Dermis microvascular lymphatic vessel endothelial cell (primary cell): Measurements from ENCODE around the gene COQ10A. TPM values are rescaled to one million over a fixed set of nuclear protein-coding genes. Genes with fewer than 3 reads are reported as not detected.
A peak's percentile ranks its signal among the peaks of the same experiment; 100 is the strongest.
"Not testable (repeated sequence)": the region's sequence is repeated elsewhere in the genome, so short reads cannot be mapped to it uniquely, and the experiment has no call there.

Source experiments
- DNase-seq, 2 donors: peaks; one replicate each; pipeline versions ENCODE4 v3.0.0 to v3.0.0-alpha.2; 2010; ENCODE audit warnings: low read depth in 2 of 2
- total RNA-seq: library from RNA; depleted of rRNA; stranded (reverse); fragments of >200 nt; gene quantifications from 2 replicates; pipeline ENCODE4 v1.2.1, GENCODE V29; 2014

The COQ10A gene
- total RNA-seq, 1 donor from 2014 or later, result 6.0 TPM

GRCh38 chr12:56242986-56243385 is 23.8 kb upstream of the COQ10A start:
- no peak for DNase-seq

GRCh38 chr12:56243731-56244181 is 23.0 kb upstream of the COQ10A start:
- DNase-seq, result no peak

DNA sequence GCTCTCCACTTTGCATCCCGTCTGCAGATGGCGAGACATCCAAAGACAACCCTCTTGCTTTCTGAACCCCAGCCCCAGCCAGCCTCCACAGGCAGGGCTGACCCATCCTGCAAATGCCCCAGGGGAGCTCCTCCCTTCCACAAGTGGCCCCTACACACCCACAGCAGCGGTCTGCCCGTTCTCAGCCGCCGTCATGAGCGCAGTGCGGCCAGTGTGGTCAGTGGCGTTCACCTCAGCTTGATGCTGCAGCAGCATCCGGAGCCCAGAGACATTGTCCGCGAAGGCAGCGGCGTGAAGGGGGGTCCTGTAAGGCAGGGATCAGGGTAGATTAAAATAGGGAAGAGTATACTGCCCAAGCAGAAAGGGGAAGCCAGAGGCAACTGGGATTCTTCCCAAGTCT is 22.2 kb upstream of the COQ10A start:
- DNase-seq, result no peak

GRCh38 chr12:56247923-56248322 is 18.8 kb upstream of the COQ10A start:
- no peak for DNase-seq

DNA sequence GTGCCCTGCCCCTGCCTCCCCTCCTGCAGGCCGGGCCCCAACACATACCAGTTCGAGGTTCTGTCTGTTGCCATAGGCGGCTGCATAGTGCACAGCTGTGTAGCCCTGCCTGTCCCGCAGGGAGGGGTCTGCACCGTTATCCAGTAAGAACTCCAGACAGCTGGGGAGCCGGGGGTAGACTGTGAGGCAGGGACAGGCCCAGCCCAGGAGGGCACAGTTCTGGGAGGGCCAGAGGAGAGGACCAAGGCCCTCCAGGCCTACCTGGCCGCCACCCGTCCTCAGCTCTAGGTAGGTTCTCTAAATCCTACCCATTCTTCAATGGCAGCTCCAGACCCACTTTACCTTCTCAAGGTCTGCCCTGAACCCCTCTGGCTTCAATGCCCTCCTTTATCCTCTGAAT is 18.0 kb upstream of the COQ10A start:
- DNase-seq, result no peak

GRCh38 chr12:56252649-56253048 is 14.1 kb upstream of the COQ10A start:
- DNase-seq, result no peak

DNA sequence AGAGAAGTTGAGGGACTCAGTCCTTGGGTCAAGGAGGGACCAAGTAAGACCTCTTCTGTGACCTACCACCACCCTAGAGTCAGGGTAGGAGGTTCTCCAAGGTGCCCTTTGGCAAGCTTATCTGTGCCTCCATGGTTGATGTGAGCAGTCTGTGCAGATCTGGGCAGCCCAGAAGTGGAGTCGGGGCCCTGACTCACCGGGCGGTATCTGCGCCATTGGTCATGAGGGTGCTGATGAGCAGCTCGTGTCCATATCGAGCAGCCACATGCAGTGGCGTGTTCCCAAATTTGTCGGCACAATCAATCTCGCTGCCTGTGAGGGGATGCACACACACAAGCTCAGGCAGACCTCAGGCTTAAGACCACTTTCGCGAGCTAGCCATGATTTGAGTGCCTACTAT is 13.7 kb upstream of the COQ10A start:
- DNase-seq, result no peak

GRCh38 chr12:56255671-56256070 is 11.1 kb upstream of the COQ10A start:
- DNase-seq, result no peak

GRCh38 chr12:56256326-56256960 is 10.3 kb upstream of the COQ10A start:
- peak in 1 of 2 donors; percentile 28 for DNase-seq

DNA sequence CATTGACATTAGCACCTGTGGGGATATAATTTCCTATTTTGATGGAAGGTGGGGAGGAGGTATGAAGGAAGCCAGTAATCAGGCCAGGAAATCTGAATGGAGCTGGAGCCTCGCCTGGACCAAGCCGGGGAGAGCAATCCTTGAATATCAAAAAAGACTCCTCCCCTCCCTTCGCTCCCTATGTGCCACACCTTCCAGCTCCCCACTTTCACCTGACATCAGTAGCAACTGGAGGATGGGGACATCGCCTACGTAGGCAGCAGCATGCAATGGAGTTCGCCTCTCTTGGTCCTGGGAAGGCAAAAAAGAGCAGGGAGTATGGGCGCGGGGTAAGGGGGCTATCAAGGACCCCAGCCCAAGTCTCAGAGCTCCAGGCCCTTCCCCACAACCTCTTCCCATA is 9.7 kb upstream of the COQ10A start:
- no peak for DNase-seq

DNA sequence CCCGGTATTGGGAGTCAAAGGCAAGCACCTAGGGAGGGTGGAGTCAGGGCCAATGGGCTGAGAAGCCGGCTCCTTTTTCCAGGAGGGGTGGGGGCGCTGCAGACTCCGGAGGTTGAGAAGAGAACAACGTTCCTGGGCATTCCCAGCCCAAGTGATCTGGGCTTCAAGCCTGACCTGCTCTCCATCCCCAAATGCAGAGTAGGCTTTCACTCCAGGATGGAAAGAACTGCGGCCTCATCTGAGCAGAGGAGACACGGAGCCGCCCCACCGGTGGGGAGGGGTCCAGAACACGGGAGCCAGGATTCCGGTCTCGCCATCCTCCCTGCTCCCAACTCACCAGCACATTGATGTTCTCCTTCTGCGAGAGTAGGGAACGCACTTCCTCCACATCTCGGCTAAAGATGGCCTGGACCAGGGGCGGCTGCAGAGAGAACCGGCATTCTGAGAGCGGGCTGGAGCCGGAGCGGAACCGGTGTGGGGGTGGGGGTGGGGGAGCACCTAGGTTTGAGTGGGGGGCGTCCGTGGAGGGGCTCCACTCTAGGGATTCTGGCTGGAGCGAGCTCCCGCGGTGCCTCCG is 9.2 kb upstream of the COQ10A start:
- DNase-seq, result peak in 1 of 2 donors; percentile 41

GRCh38 chr12:56258068-56258819 is 8.5 kb upstream of the COQ10A start, which contains the start of gene ANKRD52:
TSS of gene ANKRD52 (minus strand) at chr12:56258384. CDS start at chr12:56258269, 115 bp downstream.
- DNase-seq, result peak; percentile 16 to 72

DNA sequence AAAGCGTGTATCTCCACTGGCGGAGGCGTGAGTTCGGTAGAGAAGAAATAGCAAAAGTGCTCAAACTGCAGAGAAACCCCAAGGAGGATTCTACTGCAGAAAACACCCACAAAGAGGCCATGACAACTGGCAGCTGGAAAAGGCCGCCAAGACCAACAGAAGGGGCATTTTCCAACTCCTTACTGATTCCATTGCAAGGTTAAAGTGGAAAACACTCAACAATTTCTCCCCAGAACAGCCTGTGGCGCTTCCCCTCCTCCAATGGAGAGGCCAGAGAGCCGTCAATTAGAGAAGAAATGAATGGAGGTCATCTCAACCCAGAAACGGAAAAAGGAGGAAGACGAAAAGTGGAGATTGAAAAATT is 7.9 kb upstream of the COQ10A start:
- DNase-seq, result no peak

- no peak for DNase-seq
These were observed 6.4 kb upstream of the COQ10A start for GRCh38 chr12:56260380-56260779.

DNA sequence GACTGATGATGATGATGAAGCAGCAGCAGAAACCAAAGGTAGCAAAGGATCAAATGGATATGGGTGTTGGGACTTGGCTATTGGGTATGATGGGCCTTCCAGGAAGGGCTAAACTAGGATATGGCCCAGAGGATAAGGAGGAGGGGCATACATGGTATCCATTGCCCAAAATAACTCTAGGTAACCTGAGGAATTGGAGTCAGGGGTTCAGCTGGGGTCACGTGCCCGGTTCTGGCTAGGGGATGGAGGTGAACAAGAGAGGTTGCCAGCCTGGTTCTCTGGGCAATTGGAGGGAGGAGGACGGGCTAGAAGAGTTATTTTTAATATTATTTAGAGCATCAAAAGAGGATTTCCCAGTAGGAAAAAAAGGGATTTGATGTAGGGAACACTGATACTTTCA is 5.8 kb upstream of the COQ10A start:
- DNase-seq, result no peak

- no peak for DNase-seq
These were observed 5.1 kb upstream of the COQ10A start for GRCh38 chr12:56261503-56262232.

GRCh38 chr12:56262955-56263354 is 3.8 kb upstream of the COQ10A start:
- not testable (repeated sequence) for DNase-seq

DNA sequence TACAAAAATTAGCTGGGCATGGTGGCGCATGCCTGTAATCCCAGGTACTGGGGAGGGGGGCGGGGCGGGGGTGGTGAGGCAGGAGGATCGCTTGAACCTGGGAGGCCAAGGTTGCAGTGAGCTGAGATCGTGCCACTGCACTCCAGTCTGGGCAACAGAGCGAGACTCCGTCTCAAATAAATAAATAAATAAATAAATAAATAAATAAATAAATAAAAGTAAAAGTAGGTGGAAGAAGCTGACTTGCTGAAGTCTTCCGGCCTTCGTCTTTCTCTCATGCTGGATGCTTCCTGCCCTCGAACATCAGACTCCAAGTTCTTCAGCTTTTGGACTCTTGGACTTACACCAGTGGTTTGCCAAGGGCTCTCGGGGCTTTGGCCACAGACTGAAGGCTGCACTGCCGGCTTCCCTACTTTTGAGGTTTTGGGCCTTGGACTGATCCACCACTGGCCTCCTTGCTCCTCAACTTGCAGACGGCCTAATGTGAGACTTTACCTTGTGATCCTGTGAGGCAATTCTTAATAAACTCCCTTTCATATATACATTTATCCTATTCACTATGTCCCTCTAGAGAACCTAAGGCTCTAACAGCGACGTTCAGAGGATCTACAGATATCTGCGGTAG is 562 bp upstream of the COQ10A start:
- DNase-seq, result not testable (repeated sequence)

- DNase-seq, result no peak
These were observed 815 bp downstream of the COQ10A start for GRCh38 chr12:56267443-56268071.

GRCh38 chr12:56271031-56271430 is 4.3 kb downstream of the COQ10A start:
- peak in 1 of 2 donors; percentile 39 for DNase-seq

DNA sequence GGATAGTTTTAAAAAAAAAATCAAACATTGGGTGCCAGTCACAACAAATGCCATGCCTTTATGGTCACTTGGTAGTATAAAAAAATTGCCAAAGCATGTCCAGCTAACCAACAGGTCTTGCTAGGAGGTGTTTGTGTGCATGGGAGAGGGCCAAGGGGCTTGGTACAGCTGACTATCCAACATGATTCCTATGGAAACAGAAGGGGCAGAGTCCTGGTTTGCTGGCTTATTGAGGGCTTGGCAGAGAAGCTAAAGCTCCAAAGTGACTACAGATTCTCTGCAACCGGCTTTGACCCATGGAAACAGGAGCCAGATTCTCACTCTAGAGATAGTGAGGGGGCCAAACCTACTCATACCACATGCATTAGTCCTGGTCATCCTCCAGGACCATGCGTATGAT is 5.7 kb downstream of the COQ10A start:
- not testable (repeated sequence) for DNase-seq
